OCI-LY3 (cell line): ENCODE data around the gene BHLHE23.

Experiments
- EZH2phosphoT487 ChIP-seq: fragments of 200-600 bp; shearing (Covaris generic); IDR thresholded peaks from 2 replicates; pipeline ENCODE4 v1.6.1; 2018; ENCODE audit warnings: antibody characterized with exemption, mixed run types, low read depth
- TF ChIP-seq, protein P1 (sequence below): fragments of 200-600, 300-600 bp; sonication (generic); IDR thresholded peaks from 2 replicates; pipeline ENCODE4 v1.5.1; 2014; ENCODE audit warnings: antibody characterized with exemption, low read length, low read depth

- TF ChIP-seq, protein P1, sequence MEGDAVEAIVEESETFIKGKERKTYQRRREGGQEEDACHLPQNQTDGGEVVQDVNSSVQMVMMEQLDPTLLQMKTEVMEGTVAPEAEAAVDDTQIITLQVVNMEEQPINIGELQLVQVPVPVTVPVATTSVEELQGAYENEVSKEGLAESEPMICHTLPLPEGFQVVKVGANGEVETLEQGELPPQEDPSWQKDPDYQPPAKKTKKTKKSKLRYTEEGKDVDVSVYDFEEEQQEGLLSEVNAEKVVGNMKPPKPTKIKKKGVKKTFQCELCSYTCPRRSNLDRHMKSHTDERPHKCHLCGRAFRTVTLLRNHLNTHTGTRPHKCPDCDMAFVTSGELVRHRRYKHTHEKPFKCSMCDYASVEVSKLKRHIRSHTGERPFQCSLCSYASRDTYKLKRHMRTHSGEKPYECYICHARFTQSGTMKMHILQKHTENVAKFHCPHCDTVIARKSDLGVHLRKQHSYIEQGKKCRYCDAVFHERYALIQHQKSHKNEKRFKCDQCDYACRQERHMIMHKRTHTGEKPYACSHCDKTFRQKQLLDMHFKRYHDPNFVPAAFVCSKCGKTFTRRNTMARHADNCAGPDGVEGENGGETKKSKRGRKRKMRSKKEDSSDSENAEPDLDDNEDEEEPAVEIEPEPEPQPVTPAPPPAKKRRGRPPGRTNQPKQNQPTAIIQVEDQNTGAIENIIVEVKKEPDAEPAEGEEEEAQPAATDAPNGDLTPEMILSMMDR: no peak
- TF ChIP-seq EZH2phosphoT487: no peak
These were observed 45.4 kb downstream of the BHLHE23 start for GRCh38 chr20:62961310-62961783.
